Hepatocyte (in vitro differentiated cells): ENCODE data around the gene XYLT1.

Experiments used
- EZH2 ChIP-seq: fragments of 200-600 bp; sonication (generic); IDR thresholded peaks from 2 replicates; pipeline ENCODE4 v1.6.1; 2016; ENCODE audit warnings: antibody characterized with exemption, mild to moderate bottlenecking, borderline replicate concordance
- EZH2phosphoT487 ChIP-seq: fragments of 200-600 bp; sonication (generic); IDR thresholded peaks from one replicate; pipeline ENCODE4 v1.6.1; 2018; ENCODE audit warnings: antibody characterized with exemption, mild to moderate bottlenecking, low read depth, moderate library complexity; ENCODE audit not compliant: unreplicated experiment, severe bottlenecking
- TF ChIP-seq, protein P1 (sequence below): fragments of 200-600 bp; sonication (generic); IDR thresholded peaks from 2 replicates; pipeline ENCODE4 v1.5.1; 2016; ENCODE audit warnings: antibody characterized with exemption, mild to moderate bottlenecking; ENCODE audit not compliant: poor library complexity

DNA sequence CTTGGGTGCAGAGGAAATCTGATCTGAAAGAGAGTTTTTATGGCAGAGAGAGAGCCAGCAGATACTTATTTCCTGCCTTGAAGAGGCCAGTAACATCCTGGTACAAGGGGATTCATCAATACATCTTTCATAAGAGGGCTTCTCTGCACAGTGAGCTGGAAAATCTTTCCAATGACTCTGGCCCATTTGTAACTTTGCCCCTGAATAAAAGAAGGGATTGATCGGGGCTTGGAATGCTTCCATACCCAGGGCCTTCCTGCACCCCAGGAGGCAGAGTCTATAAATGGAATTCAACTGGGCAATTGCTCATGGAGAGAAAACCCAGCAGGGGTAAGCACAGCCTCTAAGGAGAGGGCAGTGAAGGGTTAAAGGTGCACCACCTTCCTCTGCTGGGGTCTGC is 163.3 kb downstream of the XYLT1 start:
- no peak for TF ChIP-seq EZH2phosphoT487
- TF ChIP-seq, protein P1, sequence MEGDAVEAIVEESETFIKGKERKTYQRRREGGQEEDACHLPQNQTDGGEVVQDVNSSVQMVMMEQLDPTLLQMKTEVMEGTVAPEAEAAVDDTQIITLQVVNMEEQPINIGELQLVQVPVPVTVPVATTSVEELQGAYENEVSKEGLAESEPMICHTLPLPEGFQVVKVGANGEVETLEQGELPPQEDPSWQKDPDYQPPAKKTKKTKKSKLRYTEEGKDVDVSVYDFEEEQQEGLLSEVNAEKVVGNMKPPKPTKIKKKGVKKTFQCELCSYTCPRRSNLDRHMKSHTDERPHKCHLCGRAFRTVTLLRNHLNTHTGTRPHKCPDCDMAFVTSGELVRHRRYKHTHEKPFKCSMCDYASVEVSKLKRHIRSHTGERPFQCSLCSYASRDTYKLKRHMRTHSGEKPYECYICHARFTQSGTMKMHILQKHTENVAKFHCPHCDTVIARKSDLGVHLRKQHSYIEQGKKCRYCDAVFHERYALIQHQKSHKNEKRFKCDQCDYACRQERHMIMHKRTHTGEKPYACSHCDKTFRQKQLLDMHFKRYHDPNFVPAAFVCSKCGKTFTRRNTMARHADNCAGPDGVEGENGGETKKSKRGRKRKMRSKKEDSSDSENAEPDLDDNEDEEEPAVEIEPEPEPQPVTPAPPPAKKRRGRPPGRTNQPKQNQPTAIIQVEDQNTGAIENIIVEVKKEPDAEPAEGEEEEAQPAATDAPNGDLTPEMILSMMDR = no peak
- TF ChIP-seq EZH2 = no peak
